Fibroblast of skin of left biceps (primary cell): Measurements from ENCODE around the gene MCCC2.
"Not testable (repeated sequence)": the region's sequence is repeated elsewhere in the genome, so short reads cannot be mapped to it uniquely, and the experiment has no call there.

Experiments used
- DNase-seq, 2 experiments: peaks; one replicate each; pipeline ENCODE4 v3.0.0-alpha.2; 2013; ENCODE audit warnings: low read depth in 2 of 2

The MCCC2 gene

DNA sequence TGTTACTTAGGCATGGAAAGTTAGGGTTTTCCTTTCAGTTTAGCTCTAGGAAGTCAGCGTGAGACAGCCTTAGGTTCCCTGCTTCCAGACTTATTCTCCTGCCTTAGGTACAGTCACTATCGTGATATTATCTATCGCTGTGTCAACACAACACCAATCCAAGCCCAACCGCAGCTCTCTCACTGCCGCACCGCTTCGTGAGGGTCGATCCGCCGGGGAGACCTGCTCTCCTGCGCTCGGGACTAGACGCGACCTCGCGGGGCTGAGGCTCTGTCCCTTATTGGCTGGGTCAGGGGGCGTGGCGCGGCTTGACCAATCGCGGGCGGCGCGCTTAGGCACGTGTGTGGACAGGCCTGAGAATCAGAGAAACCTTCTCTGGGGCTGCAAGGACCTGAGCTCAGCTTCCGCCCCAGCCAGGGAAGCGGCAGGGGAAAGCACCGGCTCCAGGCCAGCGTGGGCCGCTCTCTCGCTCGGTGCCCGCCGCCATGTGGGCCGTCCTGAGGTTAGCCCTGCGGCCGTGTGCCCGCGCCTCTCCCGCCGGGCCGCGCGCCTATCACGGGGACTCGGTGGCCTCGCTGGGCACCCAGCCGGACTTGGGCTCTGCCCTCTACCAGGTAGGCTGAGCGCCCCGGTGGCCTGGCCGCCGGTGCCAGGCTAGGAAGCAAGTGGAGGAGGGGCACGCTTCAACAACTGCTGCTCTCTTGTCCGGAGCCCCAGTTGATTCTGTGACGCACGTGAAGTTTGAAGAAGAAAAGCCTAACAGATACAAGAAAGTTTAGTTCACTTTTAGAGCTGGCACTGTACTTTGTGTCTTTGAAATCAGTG is at the start of gene MCCC2:
MCCC2 (plus strand) TSS at position 400 of the 825 bp plus-strand sequence; CDS start at position 486, 86 bp downstream.
- DNase-seq: peak; percentile 83 to 86

DNA sequence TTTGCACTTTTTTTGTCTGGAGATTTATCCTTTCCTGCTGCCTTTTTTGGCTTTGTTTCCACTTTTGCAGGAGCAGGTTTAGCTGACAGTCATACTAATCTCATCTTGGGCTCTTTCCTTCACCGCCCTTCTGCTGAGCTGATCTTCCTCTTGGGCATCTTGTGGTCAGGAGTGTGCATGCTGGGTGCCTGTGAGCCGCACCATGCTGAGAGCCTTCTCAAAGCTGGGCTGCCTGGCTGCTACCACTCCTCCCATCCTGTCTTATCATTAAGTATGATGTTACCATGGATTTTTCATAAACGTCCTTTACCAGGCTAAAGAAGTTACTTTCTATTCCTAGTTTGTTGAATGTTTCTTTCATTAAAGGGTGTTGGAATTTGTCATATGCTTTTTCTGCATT is 49.5 kb upstream of the MCCC2 start:
- no peak for DNase-seq

DNA sequence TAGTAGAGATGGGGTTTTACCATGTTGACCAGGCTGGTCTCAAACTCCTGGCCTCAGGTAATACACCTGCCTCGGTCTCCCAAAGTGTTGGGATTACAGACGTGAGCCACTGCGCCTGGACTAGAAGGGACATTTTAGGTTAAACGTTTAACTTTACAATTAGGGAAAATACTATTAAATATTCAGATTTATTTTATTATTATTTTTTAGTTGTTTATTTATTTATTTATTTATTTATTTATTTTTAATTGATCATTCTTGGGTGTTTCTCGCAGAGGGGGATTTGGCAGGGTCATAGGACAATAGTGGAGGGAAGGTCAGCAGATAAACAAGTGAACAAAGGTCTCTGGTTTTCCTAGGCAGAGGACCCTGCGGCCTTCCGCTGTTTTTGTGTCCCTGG is 36.3 kb upstream of the MCCC2 start:
- not testable (repeated sequence) for DNase-seq

DNA sequence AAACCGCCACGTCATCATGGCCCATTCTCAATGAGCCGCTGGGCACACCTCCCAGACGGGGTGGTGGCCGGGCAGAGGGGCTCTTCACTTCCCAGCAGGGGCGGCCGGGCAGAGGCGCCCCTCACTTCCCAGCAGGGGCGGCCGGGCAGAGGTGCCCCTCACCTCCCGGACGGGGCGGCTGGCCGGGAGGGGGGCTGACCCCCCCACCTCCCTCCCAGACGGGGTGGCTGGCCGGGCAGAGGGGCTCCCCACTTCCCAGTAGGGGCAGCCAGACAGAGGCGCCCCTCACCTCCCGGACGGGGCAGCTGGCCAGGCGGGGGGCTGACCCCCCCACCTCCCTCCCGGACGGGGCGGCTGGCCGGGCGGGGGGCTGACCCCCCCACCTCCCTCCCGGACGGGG is 35.6 kb upstream of the MCCC2 start:
- DNase-seq: not testable (repeated sequence)

DNA sequence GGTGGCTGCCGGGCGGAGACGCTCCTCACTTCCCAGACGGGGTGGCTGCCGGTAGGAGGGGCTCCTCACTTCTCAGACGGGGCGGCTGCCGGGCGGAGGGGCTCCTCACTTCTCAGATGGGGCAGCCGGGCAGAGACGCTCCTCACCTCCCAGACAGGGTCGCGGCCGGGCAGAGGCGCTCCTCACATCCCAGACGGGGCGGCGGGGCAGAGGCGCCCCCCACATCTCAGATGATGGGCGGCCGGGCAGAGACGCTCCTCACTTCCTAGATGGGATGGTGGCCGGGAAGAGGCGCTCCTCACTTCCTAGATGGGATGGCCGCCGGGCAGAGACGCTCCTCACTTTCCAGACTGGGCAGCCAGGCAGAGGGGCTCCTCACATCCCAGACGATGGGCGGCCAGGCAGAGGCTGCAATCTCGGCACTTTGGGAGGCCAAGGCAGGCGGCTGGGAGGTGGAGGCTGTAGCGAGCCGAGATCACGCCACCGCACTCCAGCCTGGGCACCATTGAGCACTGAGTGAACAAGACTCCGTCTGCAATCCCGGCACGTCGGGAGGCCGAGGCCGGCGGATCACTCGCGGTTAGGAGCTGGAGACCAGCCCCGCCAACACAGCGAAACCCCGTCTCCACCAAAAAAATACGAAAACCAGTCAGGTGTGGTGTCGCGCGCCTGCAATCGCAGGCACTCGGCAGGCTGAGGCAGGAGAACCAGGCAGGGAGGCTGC is 35.0 kb upstream of the MCCC2 start:
- not testable (repeated sequence) for DNase-seq

DNA sequence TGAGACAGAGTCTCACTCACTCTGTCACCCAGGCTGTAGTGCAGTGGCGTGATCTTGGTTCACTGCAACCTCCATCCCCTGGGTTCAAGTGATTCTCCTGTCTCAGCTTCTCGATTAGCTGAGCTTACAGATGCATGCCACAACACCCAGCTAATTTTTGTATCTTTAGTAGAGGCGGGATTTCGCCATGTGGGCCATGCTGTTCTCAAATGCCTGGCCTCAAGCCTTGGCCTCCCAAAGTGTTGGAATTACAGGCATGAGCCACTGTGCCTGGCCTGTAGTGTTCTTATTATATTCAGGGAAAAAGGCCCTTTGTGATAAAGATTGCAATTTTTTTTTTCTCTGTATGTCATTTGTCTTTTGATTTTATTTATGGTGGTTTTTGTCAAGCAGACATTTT is 24.0 kb upstream of the MCCC2 start:
- DNase-seq: no peak

DNA sequence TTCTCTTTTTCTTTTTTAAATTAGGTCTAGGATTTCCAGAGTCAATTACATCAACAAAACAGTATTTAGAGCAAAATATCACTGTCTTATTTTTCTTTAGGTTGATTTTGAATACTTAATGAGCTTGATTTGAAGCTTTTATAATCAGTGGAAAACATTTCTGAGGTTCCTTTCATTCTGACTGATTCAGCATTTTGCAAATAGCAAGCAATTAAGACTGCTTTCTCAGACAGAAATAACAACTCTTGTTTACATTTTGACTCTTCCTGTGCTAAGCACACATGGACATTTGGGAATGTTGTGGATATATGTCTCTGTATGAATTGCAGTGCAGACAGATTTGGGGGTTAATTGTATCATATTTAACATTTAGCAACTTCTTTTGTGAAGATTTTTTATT is 22.2 kb upstream of the MCCC2 start:
- DNase-seq: no peak

DNA sequence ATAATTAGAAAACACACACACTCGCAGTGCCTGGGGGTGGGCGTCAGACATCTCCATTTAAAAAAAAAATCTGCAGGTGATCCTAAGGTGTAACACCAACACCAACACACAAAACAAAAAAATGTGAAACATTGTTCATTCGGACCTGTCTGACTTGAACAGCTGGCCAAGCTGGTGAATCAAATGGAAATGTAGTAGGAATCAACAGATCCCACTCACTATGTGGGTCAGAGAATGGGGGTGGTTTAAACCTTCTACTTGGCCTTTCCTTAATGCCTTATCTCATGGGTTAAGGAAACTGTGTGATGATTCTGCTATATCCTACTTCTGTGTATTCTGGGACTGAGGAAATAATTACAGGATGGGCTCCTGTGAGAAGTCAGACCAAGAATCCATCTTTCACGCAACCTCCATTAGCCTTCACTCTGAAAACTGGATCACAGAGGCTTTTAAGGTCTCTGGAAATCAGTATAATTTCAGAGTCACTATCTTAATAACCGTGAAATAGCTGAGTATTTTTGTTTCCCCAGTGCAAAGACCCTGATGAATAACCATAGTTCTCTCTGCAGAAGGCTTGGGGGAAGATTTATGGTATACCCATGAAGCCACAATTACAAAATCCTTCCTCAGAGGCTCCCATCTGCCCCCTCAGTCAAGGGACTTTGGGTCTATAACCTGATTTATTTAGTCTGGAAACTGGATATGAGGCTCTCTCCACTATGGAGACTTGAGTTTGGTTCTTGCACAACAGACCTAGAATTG is 17.2 kb upstream of the MCCC2 start:
- DNase-seq: no peak

DNA sequence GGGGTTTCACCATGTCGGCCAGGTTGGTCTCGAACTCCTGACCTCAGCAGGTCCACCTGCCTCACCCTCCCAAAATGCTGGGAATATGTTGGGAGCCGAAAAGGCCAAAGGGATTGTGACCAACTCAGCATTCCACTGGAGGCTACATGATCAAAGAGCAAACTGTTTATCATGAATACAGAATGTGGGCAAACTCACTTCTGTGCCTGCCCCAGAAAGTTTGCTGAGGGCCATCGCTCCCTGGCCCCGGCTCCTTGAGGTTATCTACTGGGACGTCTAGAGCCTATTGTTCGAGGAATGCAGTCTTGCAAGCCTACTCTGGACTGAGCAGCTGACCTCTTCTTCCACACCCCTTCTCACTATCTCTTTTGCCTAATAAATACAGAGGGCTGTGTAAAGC is 15.3 kb upstream of the MCCC2 start:
- DNase-seq: not testable (repeated sequence)

DNA sequence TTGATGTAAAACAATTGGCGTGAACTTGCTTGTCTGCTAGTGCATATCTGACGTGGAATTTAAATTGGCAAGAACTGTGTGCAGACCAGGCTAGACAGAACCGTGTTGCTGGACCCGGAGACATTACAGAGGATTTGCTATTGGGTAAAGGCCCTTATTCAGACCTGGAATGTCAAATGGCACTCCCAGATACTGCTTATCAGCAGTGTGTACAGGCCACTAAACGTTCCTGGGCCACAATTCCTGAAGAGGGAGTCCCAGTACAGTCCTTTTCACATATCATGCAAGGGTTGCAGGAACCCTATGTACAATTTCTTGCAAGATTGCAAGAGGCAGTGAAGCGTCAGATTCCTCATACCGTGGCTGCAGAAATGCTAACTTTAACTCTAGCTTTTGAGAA is 13.5 kb upstream of the MCCC2 start:
- DNase-seq: no peak

DNA sequence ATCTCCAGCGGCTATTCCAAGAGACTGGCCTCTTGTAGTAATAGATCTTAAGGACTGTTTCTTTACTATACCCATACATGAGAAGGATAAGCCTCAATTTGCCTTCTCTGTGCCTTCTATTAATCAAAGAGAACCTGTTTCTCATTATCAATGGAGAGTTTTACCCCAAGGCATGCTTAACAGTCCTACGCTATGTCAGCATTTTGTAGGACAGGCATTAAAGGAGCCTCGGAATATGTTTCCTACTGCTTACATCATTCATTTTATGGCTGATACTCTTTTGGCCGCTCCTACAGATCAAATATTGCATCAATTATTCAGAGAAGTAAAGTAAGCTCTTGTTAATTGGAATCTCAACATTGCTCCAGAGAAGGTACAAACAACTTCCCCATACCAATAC is 11.6 kb upstream of the MCCC2 start:
- DNase-seq: not testable (repeated sequence)

DNA sequence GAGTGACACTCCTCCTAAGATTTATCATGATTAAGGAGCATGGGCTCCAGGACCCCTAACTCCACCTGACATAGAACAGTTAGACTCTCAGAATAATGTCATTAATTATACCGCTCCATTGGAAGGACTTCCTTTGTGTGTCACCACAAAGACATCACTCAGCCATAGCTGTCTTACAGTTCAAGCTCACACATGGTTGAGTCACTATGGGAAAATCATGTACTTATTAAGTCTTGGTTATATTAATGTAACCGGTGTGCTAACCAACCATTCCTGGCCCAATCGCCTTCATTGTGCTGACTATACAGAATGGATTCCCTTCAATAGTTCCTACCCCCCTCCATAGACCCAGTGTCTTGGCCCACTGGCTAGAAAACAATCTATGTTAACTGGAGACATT is 10.9 kb upstream of the MCCC2 start:
- DNase-seq: no peak

DNA sequence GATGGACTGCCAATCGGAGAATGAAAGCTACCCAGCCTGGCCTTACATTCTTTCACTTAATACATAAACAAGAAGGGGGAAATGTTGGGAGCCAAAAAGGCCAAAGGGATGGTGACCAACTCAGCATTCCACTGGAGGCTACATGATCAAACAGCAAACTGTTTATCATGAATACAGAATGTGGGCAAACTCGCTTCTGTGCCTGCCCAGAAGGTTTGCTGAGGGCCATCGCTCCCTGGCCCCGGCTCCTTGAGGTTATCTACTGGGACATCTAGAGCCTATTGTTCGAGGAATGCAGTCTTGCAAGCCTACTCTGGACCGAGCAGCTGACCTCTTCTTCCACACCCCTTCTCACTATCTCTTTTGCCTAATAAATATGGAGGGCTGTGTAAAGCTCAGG is 9.3 kb upstream of the MCCC2 start:
- not testable (repeated sequence) for DNase-seq

DNA sequence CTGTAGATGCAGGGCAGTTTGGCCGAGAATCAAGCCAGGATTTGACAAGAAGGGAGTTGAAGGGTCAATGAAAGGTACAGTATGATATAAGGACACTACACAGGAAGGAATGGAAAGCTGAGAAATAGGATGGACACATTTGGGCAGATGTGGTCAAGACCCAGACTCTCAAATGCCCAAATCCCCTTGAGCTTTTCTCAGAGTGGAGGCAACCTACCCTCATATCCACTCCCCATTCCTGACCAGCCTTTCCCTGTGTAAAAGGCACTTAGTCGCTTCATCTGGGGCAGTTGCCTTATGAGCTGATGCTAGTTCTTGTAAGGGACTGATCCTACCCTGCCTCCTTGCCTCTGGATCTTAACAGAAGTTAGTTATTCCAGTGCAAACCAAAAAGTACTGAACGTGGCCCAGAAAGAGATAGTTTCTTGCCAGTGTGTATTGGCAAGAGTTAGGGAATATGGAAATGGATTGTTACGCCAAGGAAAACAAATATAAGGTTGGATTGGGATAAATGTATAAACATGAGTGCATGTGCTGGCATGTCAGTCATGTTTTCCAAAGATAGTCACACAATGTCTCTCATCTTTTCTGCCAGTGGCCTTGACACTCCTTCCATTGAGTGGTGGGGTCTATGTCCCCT is 4.1 kb upstream of the MCCC2 start:
- DNase-seq: no peak

DNA sequence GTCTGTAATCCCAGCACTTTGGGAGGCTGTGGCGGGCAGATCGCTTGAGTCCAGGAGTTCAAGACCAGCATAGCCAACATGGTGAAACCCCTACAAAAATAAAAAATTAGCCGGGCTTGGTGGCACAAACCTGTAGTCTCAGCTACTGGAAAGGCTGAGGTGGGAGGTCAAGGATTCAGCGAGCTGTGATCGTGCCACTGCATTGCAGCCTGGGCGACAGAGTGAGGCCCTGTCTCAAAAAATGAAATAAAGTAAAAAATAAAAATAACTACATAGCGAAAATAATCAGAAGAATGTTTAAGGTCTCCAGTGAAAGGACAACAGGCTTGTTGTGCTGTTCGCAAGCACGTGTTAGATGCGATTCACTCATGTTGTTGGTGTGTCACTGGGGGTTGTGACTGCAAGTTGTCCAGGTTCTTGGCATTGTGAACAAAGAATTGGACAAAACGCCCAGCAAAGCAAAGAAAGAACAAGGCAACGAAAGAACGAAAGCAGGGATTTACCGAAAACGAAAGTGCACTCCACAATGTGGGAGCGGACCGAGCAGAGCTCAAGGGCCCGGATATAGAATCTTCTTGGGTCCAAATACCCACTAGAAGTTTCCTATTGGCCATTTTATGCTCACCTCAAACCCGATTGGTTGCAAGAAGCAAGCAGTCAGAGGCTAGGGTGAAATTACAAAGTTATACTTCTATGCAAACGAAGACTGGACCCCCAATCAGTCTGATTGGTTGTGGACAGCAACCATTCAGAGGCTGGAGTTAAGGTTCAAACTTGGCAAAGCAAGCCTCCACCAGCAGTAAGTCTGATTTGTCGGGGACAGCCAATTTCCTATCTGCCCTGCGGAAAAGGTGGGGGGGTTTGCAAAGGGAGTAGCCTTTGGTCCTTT is 844 bp upstream of the MCCC2 start:
- no peak for DNase-seq

DNA sequence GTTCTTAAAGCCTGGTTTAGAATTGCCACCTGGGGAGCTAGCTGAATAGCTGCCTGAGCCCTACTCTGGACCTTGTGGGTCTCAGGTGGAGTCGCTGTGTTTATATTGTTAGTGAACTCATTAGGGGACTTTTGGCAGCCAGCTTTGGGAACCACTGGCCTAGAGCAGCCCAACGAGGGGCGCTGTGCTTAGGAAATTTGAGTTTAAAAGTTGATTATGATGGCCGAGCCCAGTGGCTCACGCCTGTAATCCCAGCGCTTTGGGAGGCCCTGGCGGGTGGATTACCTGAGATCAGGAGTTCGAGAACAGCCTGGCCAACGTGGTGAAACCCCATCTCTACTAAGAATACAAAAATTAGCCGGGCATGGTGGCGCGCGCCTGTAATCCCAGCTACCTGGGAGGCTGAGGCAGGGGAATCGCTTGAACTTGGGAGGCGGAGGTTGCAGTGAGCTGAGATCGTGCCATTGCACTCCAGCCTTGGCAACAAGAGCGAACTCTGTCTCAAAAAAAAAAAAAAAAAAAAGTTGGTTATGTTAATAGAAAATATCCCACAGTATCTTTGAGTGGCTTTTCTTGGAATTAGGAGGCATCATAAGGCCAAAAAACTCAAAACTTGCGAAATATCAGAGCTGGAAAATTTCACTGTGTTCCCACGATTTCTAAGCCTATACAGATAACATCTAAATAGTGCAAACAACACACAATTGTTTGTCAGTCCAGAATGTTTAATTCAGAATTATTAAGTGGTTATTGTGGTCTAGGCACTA is 809 bp downstream of the MCCC2 start:
- DNase-seq: no peak

DNA sequence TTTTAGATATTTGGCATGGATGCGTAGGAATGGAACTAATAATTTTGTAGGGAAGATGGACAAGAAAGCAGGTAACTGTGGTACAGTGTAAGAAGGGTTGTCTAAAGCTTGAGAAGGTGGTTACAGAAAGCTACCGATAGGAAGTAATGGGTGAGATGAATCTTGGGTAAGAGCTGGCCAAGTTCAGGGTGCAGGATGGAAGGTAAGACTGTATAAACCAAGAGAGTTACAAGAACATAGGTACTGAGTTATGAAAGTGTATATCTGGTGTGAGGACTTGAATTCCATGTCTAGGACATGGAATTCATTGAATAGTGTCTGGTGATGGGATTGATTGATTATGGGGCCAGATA is 1.4 kb downstream of the MCCC2 start:
- no peak for DNase-seq

DNA sequence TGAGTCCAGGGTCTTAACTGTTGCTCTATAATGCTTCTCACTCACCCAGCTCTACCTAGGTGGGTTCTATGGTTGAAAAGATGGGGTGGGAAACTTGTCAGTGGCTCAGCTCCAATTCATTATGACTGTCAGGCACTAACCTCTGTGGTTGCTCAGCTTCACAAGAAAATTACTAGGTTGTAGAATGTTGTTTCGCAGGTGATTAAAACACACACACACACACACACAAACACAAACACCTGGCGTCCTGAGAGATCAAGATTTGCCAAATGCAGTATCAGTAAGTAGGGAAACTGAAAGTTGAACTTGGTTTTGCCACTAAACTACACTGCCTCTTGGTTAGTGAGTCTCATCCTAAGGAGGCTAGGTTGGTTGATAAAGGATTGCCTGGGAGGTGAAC is 2.8 kb downstream of the MCCC2 start:
- no peak for DNase-seq

DNA sequence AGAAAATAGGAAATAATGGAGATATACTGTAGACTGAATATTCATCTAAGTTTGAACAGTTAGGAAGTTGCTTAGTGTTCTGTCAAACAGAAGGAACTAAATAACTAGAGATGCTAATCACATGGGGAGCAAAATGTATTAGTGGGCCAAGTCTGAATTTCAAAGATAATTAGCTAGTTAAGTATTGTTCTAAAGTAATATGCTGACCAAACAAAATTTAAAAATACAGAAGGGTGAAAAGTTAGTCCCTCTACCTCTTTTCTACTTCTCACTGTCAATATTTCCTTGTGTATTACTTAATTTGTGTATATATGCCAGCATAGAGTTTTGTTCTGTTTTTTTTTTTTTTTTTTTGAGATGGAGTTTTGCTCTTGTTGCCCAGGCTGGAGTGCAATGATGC is 4.0 kb downstream of the MCCC2 start:
- DNase-seq: no peak

DNA sequence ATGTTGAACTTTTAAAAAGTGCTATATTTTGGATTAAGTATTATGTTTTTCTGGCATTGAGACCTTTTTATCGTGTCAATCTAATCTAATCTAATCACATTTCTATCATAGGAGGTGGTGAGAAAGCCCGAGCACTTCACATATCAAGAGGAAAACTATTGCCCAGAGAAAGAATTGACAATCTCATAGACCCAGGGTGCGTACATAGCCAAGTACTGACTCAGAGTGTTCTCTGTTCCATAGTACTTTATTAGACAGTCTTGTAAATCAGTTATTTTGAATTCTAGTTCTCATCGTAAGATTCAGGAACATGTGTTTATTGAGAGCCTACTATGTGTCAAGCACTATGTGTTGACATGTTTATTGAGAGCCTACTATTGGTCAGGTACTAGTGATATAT is 9.0 kb downstream of the MCCC2 start:
- DNase-seq: no peak
